Measurements from ENCODE around the gene FADS2.

The FADS2 gene

GRCh38 chr11:61847914-61848581, 19.9 kb downstream of the FADS2 start:
- TF ChIP-seq CTCF (IDR thresholded peaks at IDR 0.05): no peak

- TF ChIP-seq CTCF (IDR thresholded peaks at IDR 0.05): no peak
Observed at GRCh38 chr11:61848631-61849030, 20.5 kb downstream of the FADS2 start.

GRCh38 chr11:61850687-61851086, 22.6 kb downstream of the FADS2 start:
- TF ChIP-seq CTCF (IDR thresholded peaks at IDR 0.05): no peak

- TF ChIP-seq CTCF (IDR thresholded peaks at IDR 0.05): no peak
Observed at GRCh38 chr11:61851113-61851899, 23.2 kb downstream of the FADS2 start.

- no peak for TF ChIP-seq CTCF (IDR thresholded peaks at IDR 0.05)
Observed at GRCh38 chr11:61851900-61852295, 23.8 kb downstream of the FADS2 start.

GRCh38 chr11:61853698-61854169, 25.6 kb downstream of the FADS2 start:
- TF ChIP-seq CTCF (IDR thresholded peaks at IDR 0.05): no peak

- no peak for TF ChIP-seq CTCF (IDR thresholded peaks at IDR 0.05)
Observed at GRCh38 chr11:61854206-61854895, 26.3 kb downstream of the FADS2 start.
